IPS DF 6.9 (cell line): Measurements from ENCODE around the gene RGS6.

Experiments
- DNase-seq: peaks from one replicate; pipeline ENCODE4 v3.0.0-alpha.2; 2013; ENCODE audit warnings: low read depth, low spot score
- H3K27ac ChIP-seq: one replicate; pipeline ENCODE4 v1.5.1; 2013; ENCODE audit warnings: low read length, control low read depth
- H3K27me3 ChIP-seq: 2 replicates; pipeline ENCODE4 v1.6.1; 2013; ENCODE audit warnings: mild to moderate bottlenecking, low read length; ENCODE audit not compliant: control insufficient read depth, insufficient read depth
- H3K36me3 ChIP-seq: 2 replicates; pipeline ENCODE4 v1.6.1; 2013; ENCODE audit warnings: low read length; ENCODE audit not compliant: control insufficient read depth, insufficient read depth
- H3K4me1 ChIP-seq: 2 replicates; pipeline ENCODE4 v1.6.1; 2013; ENCODE audit warnings: low read length; ENCODE audit not compliant: control insufficient read depth, insufficient read depth
- H3K4me3 ChIP-seq: 2 replicates; pipeline ENCODE4 v1.5.1; 2013; ENCODE audit warnings: mild to moderate bottlenecking, low read length
- H3K9me3 ChIP-seq: 2 replicates; pipeline ENCODE4 v1.6.1; 2013; ENCODE audit warnings: low read length, inconsistent platforms; ENCODE audit not compliant: control insufficient read depth, insufficient read depth
- WGBS: extraction: QIAGEN DNeasy Blood & Tissue Kit; methylation state at CpG from one replicate; pipeline ENCODE4 v1.1.7; 2013; ENCODE audit warnings: mixed read lengths, missing lambda C conversion rate; ENCODE audit not compliant: insufficient read length, insufficient coverage; 5-methylcytosine and 5-hydroxymethylcytosine counted together

The RGS6 gene

DNA sequence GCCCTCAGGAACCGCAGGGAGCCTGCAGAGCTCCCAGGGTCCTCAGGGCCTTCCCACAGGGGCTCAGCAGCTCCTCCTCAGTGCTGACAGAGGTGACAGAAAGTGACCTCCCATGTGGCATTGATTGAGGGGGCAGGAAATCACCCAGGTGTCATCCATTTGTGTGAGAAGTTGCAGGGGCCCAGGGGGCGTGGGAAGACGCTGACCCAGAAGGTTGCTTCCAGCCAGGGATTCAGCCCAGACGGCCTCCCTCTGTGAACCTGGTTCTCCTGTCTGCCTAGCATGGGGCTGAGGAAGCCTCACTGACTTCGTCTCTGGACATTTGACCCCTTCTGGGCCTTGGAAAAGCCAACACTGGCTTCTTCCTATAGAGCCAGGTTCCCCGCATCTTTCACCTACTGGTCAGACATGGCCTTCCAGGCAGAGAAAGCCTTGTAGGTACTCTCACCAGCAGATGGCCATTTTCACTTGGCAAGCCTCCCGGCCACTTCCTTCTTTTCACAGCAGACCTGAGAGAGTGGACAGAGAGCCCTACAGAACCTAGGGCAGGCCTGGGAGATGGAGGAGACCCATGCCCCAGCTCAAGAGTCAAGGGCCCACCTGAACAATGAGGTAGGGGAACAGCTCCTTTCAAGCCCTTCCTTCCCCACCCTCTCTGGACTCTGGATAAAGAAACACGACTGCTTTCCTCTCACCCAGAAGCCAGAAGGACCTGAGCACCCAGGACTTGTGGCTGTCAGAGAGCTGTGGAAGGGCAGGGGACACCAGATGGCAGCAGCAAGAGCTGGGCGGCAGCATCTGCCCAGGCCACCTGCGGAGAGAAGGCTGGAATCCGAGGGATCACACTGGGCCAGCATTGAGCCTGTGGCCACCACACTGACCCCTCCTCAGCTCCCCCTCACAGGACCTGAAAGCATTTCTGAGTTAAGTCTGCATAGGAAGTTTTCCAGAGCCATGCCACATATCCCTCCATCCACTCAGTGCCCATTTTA lies 583.8 kb downstream of the RGS6 start:
- Histone ChIP-seq H3K27ac (no peak overlapping the region), H3K36me3 (no peaks in the 10 kb centered on the region), H3K27me3 (no peaks in the 10 kb centered on the region), H3K9me3 (no peaks in the 10 kb centered on the region), H3K4me1 (no peaks in the 10 kb centered on the region), H3K4me3 (no peak overlapping the region)
- DNase-seq: no peak
- no CpG with 5 or more reads among the region's 11 CpGs for WGBS

DNA sequence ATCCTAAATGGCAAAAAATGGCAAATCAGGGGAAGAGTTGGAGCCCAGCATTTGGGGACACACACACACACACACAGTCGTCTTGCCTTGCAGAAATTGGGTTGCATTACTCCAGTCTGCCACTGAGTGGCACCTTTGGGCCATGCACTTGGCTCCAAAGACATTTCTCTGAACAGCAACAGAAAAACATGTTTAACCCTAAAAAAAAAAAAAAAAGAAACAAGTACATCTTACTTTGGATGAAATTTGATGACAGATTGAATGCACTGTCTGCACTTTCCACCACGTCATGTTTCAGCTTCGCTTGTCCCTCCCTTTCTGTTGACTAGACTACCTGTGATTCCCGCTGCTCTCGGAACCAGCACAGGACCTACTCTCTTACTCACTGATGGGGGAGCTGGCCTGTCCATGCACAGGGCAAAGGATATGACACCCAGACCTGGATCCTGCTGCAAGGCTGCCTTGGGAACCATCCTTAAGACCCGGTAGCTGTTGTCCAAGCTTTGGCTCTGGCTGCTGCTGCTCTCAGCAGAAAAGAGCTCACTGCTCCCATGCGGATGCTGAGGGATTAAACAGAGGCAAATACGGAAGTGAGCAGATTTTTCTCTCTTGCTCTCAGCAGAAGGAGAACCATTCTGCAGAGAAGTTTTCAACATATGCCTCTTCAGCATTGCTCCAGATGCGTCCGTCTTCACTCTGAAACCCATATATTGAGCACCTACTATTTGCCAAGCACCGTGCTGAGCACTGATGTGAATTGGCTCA lies 584.9 kb downstream of the RGS6 start:
- no peak overlapping the region for H3K4me3 ChIP-seq
- H3K27me3 ChIP-seq: no peaks in the 10 kb centered on the region
- no peaks in the 10 kb centered on the region for H3K9me3 ChIP-seq
- H3K4me1 ChIP-seq: no peaks in the 10 kb centered on the region
- DNase-seq: peak; percentile 52
- WGBS: no CpG with 5 or more reads among the region's 11 CpGs
- H3K36me3 ChIP-seq: no peaks in the 10 kb centered on the region
- no peak overlapping the region for H3K27ac ChIP-seq

DNA sequence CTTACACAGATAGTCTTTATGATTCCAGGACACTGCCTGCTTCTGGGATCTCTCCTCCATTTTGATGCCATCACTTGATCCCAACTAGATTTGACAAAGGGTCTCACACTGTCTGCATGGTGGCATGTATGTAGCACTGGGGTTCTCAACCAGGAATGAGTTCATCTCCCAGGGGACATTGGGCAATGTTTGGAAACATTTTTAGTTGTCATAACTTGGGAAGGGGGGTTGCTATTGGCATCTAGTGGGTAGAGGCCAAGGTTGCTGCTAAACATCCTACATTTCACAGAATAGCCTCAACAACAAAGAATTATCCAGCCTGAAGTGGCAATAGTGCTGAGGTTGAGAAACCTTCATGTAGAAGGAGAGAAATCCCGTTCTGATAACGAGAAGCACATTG lies 585.5 kb downstream of the RGS6 start:
- H3K36me3 ChIP-seq: no peaks in the 10 kb centered on the region
- H3K9me3 ChIP-seq: no peaks in the 10 kb centered on the region
- no peaks in the 10 kb centered on the region for H3K27me3 ChIP-seq
- no peak overlapping the region for H3K27ac ChIP-seq
- no CpG with 5 or more reads among the region's 2 CpGs for WGBS
- no peak for DNase-seq
- no peak overlapping the region for H3K4me3 ChIP-seq
- H3K4me1 ChIP-seq: no peaks in the 10 kb centered on the region

DNA sequence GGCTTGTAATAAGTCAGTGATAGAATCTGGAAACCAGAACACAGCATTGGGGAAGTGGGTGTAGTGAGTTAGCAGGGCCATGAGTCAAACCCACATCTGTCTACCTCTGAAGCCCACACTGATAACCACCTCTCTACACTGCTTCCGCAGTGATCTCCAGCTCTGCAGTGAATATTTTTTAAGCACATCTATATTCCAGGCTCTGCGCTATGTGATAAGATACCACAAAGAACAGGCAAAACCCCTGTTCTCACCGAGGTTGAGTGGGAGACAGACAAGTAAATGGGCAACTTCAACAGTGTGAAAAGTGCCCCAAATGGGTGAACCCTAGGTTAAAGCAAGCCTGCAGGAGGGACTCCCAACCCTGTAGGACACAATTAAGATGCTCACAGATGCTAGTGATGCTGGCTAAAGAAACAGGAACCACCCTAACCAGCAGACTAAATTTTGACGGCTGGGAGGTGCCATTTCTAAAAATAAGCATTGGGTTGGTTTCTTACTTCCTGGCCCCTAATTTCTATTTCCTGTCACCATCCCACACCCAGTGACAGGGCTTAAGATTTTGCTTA lies 586.7 kb downstream of the RGS6 start:
- WGBS: no CpG with 5 or more reads among the region's 4 CpGs
- H3K27me3 ChIP-seq: no peaks in the 10 kb centered on the region
- H3K4me3 ChIP-seq: no peak overlapping the region
- H3K4me1 ChIP-seq: no peaks in the 10 kb centered on the region
- H3K9me3 ChIP-seq: no peaks in the 10 kb centered on the region
- no peak overlapping the region for H3K27ac ChIP-seq
- H3K36me3 ChIP-seq: no peaks in the 10 kb centered on the region
- no peak for DNase-seq

DNA sequence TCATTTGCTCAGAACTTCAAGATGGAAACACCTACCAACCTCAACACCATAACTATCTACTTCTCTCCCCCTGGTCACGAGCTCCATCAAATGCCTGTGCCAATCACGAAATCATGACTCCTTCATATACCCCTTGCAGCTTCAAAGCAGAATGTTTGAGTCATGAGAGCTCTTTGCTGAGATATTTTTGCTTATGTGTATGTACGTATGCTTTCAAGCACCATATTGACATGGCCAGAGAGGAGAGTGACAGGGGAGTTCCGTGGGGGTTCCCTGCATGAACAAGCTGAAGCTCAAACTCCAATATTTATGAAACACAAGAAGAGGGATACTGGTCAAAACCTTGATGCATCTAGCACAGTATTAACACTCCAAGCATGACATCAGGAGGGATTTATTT lies 587.3 kb downstream of the RGS6 start:
- no peaks in the 10 kb centered on the region for H3K4me1 ChIP-seq
- no peak overlapping the region for H3K27ac ChIP-seq
- no peak overlapping the region for H3K4me3 ChIP-seq
- WGBS: 100% methylated on average over 2 of the region's 4 CpGs
- DNase-seq: no peak
- no peaks in the 10 kb centered on the region for H3K36me3 ChIP-seq
- H3K27me3 ChIP-seq: no peaks in the 10 kb centered on the region
- no peaks in the 10 kb centered on the region for H3K9me3 ChIP-seq

DNA sequence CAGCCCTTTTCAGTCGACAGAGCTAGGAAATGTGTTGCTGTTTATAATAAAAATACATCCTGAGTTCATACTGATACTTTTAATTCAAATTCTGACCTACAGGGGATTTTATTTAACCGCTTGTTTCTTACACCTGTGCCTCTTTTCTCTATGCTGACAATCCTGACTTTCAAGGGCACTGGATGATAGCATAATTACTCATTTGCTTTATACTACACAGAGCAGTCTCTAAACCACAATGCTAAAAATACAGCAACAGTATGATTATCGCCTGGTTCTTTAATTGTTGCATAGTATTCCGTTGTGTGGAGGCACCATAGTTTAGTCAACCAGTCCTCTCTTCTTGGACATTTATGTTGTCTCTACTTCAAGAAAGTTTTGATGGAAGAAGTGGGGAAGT lies 588.8 kb downstream of the RGS6 start:
- Histone ChIP-seq H3K27ac (no peak overlapping the region), H3K4me3 (no peak overlapping the region), H3K36me3 (no peaks in the 10 kb centered on the region), H3K9me3 (no peaks in the 10 kb centered on the region), H3K4me1 (no peaks in the 10 kb centered on the region), H3K27me3 (no peaks in the 10 kb centered on the region)
- WGBS: no CpG with 5 or more reads among the region's 4 CpGs
- DNase-seq: no peak

DNA sequence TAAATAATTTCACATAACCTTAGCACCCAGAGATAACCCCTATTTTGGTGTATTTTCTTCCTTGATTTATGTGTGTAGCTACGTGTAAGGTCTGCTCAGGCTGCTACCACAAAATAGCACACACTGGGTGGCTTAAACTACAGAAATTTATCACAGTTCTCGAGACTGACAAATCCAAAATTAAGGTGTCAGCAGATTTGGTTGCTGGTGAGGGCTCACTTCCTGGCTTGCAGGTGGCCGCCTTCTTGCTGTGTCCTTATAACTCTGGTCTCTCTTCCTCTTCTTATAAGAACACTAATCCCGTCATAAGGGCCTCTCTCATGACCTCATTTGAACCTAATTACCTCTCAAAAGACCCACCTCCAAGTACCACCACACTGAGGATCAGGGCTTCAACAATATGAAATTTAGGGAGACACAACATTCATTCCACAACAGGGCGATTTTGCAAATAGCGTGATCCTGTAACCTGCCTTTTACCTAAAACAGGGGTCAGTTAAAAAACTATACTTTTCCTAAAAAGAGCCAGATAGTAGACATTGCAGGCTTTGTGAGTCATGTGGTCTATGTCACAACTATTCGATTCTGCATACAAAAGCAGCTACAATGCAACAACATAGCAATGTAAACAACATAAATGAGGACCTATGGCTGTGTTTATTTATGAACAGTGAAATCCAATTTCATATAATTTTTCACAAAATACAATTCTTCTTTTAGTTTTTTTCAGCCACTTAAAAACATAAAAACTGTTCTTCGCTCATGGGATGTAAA lies 589.9 kb downstream of the RGS6 start:
- DNase-seq: no peak
- Histone ChIP-seq H3K36me3 (no peaks in the 10 kb centered on the region), H3K4me3 (no peak overlapping the region)

DNA sequence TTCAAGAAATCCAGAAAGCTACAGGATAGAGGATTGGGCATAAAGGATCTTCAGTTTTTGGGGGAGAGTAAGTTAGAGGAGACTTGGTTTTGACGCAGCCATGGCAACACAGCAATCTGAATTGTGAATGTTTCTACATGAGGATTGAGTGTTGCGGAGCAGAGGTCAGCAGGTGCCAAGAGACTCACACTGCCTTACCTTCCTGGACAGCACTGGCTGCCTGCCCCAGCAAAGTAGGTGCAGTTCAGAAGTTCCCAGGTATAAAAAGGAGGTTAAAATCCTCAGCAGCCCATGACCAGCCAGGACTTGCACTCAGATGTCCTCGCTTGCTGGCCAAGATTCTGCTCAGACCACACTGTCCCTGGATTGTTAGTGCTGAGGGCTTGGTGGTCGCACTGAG lies 590.6 kb downstream of the RGS6 start:
- no peaks in the 10 kb centered on the region for H3K36me3 ChIP-seq
- H3K27ac ChIP-seq: no peak overlapping the region
- H3K4me1 ChIP-seq: no peaks in the 10 kb centered on the region
- no peak overlapping the region for H3K4me3 ChIP-seq
- no peaks in the 10 kb centered on the region for H3K27me3 ChIP-seq
- H3K9me3 ChIP-seq: no peaks in the 10 kb centered on the region
- DNase-seq: no peak
- no CpG with 5 or more reads among the region's 4 CpGs for WGBS

More for the DNA sequence above, 589.9 kb downstream of the RGS6 start:
- H3K4me1 ChIP-seq: no peaks in the 10 kb centered on the region
- no peaks in the 10 kb centered on the region for H3K9me3 ChIP-seq
- H3K27me3 ChIP-seq: no peaks in the 10 kb centered on the region
- H3K27ac ChIP-seq: no peak overlapping the region
- WGBS: no CpG with 5 or more reads among the region's 8 CpGs

DNA sequence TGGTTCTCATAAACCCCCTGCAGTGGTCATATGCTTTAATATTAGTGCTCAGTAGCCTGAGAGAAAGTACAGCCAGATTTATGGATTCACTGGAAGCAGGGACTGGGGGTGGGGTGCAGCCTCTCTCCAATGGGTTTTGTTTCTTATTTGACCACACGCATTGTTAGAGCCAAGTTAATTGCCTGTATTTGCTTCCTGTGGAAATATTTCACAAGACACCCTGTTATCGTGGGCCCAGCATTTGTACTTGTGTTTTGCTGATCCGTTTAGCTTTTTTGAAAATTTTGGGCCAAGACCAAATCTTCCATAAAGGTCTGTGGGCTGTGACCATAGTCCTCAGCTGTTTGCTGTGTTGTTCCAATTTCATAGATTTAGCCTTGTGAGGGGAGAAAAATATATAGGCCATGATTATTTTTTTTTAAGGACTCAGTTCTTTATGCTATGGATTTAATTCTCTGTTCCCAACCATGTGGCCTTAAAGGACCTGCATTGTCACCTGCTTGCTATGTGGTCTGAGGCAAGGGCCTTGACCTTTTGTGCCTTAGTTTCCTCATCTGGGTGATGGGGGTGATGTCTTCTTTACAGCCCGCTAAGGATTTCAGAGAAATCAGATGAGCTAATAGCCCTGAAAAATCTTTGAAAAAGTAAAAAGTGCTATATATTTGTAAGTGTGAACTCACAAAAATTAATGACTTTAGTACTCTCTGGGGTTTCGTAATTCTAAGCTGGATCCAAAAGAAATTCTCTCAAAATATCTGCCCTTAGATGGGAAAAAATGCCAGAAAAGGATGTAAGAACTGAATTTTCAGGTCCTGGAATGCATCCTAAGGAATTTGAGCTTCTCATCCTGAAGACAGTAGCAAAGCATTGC lies 591.4 kb downstream of the RGS6 start:
- H3K36me3 ChIP-seq: no peaks in the 10 kb centered on the region
- no peak for DNase-seq
- no peaks in the 10 kb centered on the region for H3K4me1 ChIP-seq
- no peak overlapping the region for H3K4me3 ChIP-seq
- H3K27ac ChIP-seq: no peak overlapping the region
- no peaks in the 10 kb centered on the region for H3K27me3 ChIP-seq
- no CpG with 5 or more reads among the region's 5 CpGs for WGBS
- H3K9me3 ChIP-seq: no peaks in the 10 kb centered on the region
